Heart left ventricle (tissue), 16 donors: ENCODE results near the gene BGN. TPM values are rescaled to one million over a fixed set of nuclear protein-coding genes. Genes with fewer than 3 reads are reported as not detected.

Experiments
- ATAC-seq, 4 donors: fragments of 200-7000 bp; cut with Tn5 transposase; one replicate each; pipeline ENCODE4 v1.9.1; 2020 to 2022; ENCODE audit warnings: moderate library complexity in 4 of 4, mild to moderate bottlenecking in 3 of 4, moderate number of reproducible peaks in 1 of 4
- DNase-seq, 5 donors: peaks; one replicate each; pipeline ENCODE4 v3.0.0-alpha.2; 2020
- H3K27ac ChIP-seq, 12 donors: fragments of 200-600 bp; sonication (generic) in 4 of 12; one replicate each; pipeline versions ENCODE4 v1.5.0 to v1.8.0; 2016 to 2022; ENCODE audit warnings: mild to moderate bottlenecking in 2 of 12
- H3K27me3 ChIP-seq, 9 donors: fragments of 200-600 bp; sonication (generic) in 2 of 9; one replicate each; pipeline versions ENCODE4 v1.5.1 to v1.8.0; 2016 to 2022; ENCODE audit warnings: mild to moderate bottlenecking in 3 of 9
- H3K36me3 ChIP-seq, 9 donors: fragments of 200-600 bp; sonication (generic) in 2 of 9; one replicate each; pipeline versions ENCODE4 v1.5.0 to v1.8.0; 2018 to 2022; ENCODE audit warnings: mild to moderate bottlenecking in 2 of 9
- H3K4me1 ChIP-seq, 12 donors: fragments of 200-600 bp; sonication (generic) in 4 of 12; one replicate each; pipeline versions ENCODE4 v1.5.0 to v1.8.0; 2016 to 2022; ENCODE audit warnings: mild to moderate bottlenecking in 3 of 12
- H3K4me3 ChIP-seq, 12 donors: fragments of 200-600 bp; sonication (generic) in 4 of 12; one replicate each; pipeline versions ENCODE4 v1.5.0 to v1.8.0; 2017 to 2022; ENCODE audit warnings: mild to moderate bottlenecking in 9 of 12, moderate library complexity in 4 of 12
- H3K9me3 ChIP-seq, 12 donors: fragments of 200-600 bp; sonication (generic) in 4 of 12; one replicate each; pipeline versions ENCODE4 v1.5.0 to v1.8.0; 2016 to 2022; ENCODE audit warnings: mild to moderate bottlenecking in 1 of 12
- POLR2A ChIP-seq, 2 donors: fragments of 450-650 bp; IDR thresholded peaks; one replicate each; pipeline ENCODE4 v1.6.1; 2017; ENCODE audit warnings: antibody characterized with exemption in 2 of 2, mild to moderate bottlenecking in 2 of 2, moderate library complexity in 2 of 2
- WGBS, 4 donors: extraction: QIAGEN DNeasy Blood & Tissue Kit in 2 of 4; methylation state at CpG; one replicate each; pipeline versions ENCODE4 v1.1.5 to v1.1.7; 2013 to 2018; 5-methylcytosine and 5-hydroxymethylcytosine counted together
- intact Hi-C, 10 donors: fragments of 100-400 bp; cut with DNase I; formaldehyde crosslinking; loops; one replicate each; pipeline versions ENCODE4 v1.11.1 to v1.14.2; 2022
- polyA plus RNA-seq, 2 donors: library from polyadenylated mRNA; stranded (reverse); fragments of 200-250 nt; gene quantifications; one replicate each; pipeline ENCODE4 v1.2.3, GENCODE V29; 2013
- total RNA-seq, 9 donors: library from RNA; depleted of rRNA in 2 of 9; stranded (reverse); fragments of >200 nt in 2 of 9; fragmentation: NEBNext Ultra II Directional in 3 of 9; extraction: Animal tissue kit (Norgen Biotek cat#: 25700) in 3 of 9; gene quantifications; one replicate each; pipeline versions ENCODE4 v1.1.0 to v1.2.4, GENCODE V29; 2016 to 2023
- TF ChIP-seq, protein P1 (sequence below), 12 donors: fragments of 200-600 bp; sonication (generic) in 4 of 12; IDR thresholded peaks; one replicate each; pipeline versions ENCODE4 v1.5.0 to v1.8.0; 2018 to 2022; ENCODE audit warnings: antibody characterized with exemption in 12 of 12, mild to moderate bottlenecking in 5 of 12
- donor health status: ischemic (EF 13 %, LVEDD 7.1; RV severe dilation, severe dysfunction).
- donor health status: healthy with polysubstance abuse.
- donor health status: DM: no; HTN: yes; CAD: no.
- donor health status: DM: no; HTN: no; CAD: no.
- donor health status: ischemic (EF 25% LVEDD 6.9; RV normal size, moderate dysfunction).
- donor health status: ischemic (EF 25% LVEDD 5.7; RV mildly dilated, moderate dysfunction).
- donor health status: healthy.
- donor health status: DM: yes; HTN: yes; CAD: no.
- donor health status: ischemic (EF 35%, LVEDD 5.7; RV mildly dilated, moderate dysfunction).
- donor health status: nonischemic (EF 11% LVEDD 7.7; RV severe dilation, severe dysfunction).
- donor health status: DM: yes; HTN: yes; CAD: no.
- donor health status: PGD.
- donor health status: ischemic (EF 29% LVEDD 5.4; RV normal size, mild dysfunction).
- donor health status: nonischemic (EF 23%, LVEDD 6.1; RV moderate dilation, normal function).

Gene BGN
- total and polyA plus RNA-seq, 11 donors, result 55.7 to 264 (median 76.9) TPM

DNA sequence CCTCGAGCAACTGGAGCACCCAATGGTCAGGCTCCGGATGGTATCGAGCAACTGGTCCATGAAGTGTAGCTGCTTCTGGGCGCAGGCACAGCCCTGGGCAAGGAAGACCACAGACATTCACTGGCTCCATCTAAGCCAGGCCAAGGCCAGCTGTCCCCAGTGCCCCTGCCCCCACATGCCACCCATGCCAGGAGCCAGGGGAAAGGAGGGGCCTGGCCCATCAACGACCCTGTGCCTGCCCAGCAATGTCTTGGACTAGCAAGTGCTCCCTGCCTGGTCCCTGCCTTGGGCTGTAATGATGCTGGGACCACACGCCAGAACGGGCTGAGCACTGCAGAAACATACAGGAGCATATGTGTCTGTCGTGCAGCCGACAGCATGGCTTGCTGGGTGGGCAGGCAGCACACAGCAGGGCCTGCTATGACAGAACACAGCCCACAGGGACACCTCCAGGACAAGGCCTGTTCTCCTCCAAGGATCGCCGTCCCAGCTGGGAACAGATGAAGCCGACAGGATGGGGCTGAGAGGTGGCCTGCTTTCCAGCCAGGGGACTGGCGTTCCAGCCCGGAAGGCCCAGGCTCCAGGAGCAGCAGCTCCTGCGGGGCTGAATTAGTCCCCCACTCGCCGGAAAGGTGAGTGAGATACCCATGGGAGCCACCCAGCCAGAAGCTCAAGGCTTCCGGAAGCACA, 37.5 kb upstream of the BGN start:
- H3K9me3 ChIP-seq, result no peaks in the 10 kb centered on the region
- no peak for TF ChIP-seq POLR2A (IDR thresholded peaks at IDR 0.05)
- TF ChIP-seq, protein P1, sequence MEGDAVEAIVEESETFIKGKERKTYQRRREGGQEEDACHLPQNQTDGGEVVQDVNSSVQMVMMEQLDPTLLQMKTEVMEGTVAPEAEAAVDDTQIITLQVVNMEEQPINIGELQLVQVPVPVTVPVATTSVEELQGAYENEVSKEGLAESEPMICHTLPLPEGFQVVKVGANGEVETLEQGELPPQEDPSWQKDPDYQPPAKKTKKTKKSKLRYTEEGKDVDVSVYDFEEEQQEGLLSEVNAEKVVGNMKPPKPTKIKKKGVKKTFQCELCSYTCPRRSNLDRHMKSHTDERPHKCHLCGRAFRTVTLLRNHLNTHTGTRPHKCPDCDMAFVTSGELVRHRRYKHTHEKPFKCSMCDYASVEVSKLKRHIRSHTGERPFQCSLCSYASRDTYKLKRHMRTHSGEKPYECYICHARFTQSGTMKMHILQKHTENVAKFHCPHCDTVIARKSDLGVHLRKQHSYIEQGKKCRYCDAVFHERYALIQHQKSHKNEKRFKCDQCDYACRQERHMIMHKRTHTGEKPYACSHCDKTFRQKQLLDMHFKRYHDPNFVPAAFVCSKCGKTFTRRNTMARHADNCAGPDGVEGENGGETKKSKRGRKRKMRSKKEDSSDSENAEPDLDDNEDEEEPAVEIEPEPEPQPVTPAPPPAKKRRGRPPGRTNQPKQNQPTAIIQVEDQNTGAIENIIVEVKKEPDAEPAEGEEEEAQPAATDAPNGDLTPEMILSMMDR (IDR thresholded peaks at IDR 0.05), result no peak
- H3K4me3 ChIP-seq, result no peak overlapping the region
- intact Hi-C loops, result loop anchor here in 1 of 10 donors (10.0 kb wide), 1 partner anchor 48 kb away; no protein-coding TSS in a partner anchor
- H3K4me1 ChIP-seq, result peaks cover 0 to 6% (median 0%) of the 10 kb centered on the region in 12 donors
- no peak overlapping the region for H3K27ac ChIP-seq
- H3K36me3 ChIP-seq, result peaks cover 0 to 36% (median 7%) of the 10 kb centered on the region in 9 donors
- no peaks in the 10 kb centered on the region for H3K27me3 ChIP-seq
- 86 to 96% (median 90%) methylated on average over 14 to 18 of the region's 18 CpGs for WGBS, 4 donors
- peak in 3 of 5 donors; percentile 7 to 23 (median 10) for DNase-seq
- ATAC-seq, result no peak

DNA sequence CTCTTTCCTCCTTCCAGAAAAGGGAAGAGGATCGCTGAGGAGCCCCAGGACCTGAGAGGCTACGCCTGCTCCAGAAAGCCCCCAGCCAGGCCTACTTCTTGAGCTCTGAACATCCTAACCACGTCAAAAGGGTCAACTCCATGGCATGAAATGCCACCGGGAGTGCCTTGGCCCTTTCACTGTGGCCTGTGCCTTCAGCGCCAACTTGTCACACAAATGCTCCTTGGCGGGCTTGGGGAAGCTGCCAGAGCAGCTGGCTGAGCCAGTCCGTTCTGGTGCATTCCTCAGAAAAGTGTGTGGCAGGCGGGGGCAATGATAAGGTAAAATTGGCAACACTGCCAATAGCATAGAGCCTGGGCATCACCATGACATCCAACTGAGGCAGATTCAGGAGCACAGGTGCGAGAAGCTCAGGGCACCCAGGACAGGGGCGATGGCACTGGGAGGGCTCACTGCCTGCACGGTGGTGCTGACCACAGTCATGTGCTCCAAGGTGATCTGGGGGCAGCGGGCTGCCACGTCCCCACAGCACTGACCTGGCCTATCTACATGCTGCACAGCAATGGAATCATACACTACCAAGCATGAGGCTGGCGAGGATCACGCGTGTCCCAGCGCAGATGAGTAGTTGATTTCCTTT, 36.8 kb upstream of the BGN start:
- DNase-seq (peak in 3 of 5 donors; percentile 11 to 21 (median 11)), ATAC-seq (no peak)
- Histone ChIP-seq H3K27me3 (no peaks in the 10 kb centered on the region), H3K4me3 (no peak overlapping the region), H3K9me3 (no peaks in the 10 kb centered on the region), H3K36me3 (peaks cover 0 to 36% (median 7%) of the 10 kb centered on the region in 9 donors), H3K4me1 (peaks cover 0 to 6% (median 0%) of the 10 kb centered on the region in 12 donors), H3K27ac (no peak overlapping the region)
- TF ChIP-seq, protein P1 (IDR thresholded peaks at IDR 0.05), result no peak
- no peak for TF ChIP-seq POLR2A (IDR thresholded peaks at IDR 0.05)
- WGBS, 4 donors, result 84 to 95% (median 90%) methylated on average over 15 to 17 of the region's 17 CpGs
- intact Hi-C loops, result loop anchor here in 1 of 10 donors (10.0 kb wide), 1 partner anchor 47 kb away; no protein-coding TSS in a partner anchor

DNA sequence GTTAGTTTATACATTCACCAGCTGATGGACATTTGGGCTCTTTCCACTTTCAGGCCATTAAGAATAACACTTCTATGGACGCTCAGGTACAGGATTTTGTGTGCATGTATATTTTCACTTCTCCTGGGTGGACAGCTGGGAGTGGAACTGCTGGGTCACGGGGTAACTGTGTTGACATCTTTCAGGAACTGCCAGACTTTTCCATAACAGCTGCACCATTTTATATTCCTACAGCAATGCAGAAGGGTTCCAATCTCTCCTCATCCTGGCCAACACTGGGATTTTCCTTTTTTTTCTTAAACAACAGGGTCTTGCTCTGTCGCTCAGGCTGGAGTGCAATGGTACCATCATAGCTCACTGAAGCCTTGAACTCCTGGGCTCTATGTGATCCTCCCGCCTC, 36.3 kb upstream of the BGN start:
- TF ChIP-seq POLR2A (IDR thresholded peaks at IDR 0.05), result no peak
- TF ChIP-seq, protein P1 (IDR thresholded peaks at IDR 0.05), result no peak
- H3K27ac ChIP-seq, result no peak overlapping the region
- H3K36me3 ChIP-seq, result peaks cover 0 to 31% (median 7%) of the 10 kb centered on the region in 9 donors
- WGBS, 4 donors, result 77 to 92% (median 86%) methylated on average over 4 of the region's 4 CpGs
- DNase-seq, result peak in 2 of 5 donors; percentile 3 to 10
- peaks cover 0 to 6% (median 0%) of the 10 kb centered on the region in 12 donors for H3K4me1 ChIP-seq
- intact Hi-C loops, result loop anchor here in 1 of 10 donors (10.0 kb wide), 1 partner anchor 46 kb away; no protein-coding TSS in a partner anchor
- H3K4me3 ChIP-seq, result no peak overlapping the region
- H3K27me3 ChIP-seq, result no peaks in the 10 kb centered on the region
- no peak for ATAC-seq
- H3K9me3 ChIP-seq, result no peaks in the 10 kb centered on the region

DNA sequence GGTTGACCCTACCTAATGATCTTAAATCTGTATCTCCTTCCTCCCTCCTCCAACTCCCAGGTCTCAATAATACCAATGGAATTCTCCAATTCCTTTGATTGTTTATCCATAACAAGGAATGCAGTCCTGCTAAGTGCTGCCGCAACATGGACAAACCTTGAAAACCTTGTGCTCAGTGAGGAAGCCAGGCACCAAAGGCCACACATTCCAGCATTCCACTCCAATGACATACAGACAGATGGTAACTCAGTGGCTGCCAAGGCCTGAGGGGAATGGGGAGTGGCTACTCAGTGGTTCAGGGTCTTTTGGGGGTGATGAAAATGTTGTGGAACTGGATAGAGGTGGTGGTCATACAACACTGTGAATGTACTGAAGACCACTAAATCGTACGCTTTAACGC, 34.8 kb upstream of the BGN start:
- Histone ChIP-seq H3K9me3 (no peaks in the 10 kb centered on the region), H3K27me3 (no peaks in the 10 kb centered on the region), H3K4me3 (no peak overlapping the region), H3K27ac (no peak overlapping the region), H3K36me3 (peaks cover 0 to 24% (median 3%) of the 10 kb centered on the region in 9 donors), H3K4me1 (peaks cover 0 to 6% (median 0%) of the 10 kb centered on the region in 12 donors)
- peak in 2 of 5 donors; percentile 12 to 14 for DNase-seq
- intact Hi-C loops, result loop anchor here in 4 of 10 donors (5.0 to 10.0 kb wide), 3 partner anchors 45 to 515 kb away; no protein-coding TSS in a partner anchor
- TF ChIP-seq, protein P1 (IDR thresholded peaks at IDR 0.05), result no peak
- TF ChIP-seq POLR2A (IDR thresholded peaks at IDR 0.05), result no peak
- 84 to 88% (median 86%) methylated on average over 4 of the region's 4 CpGs for WGBS, 4 donors
- ATAC-seq, result no peak
